Lower leg skin (tissue), 3 donors: ENCODE data around the gene COMMD9.

ENCODE experiments used
- POLR2A ChIP-seq, 2 donors: fragments of 450-650 bp; IDR thresholded peaks; one replicate each; pipeline ENCODE4 v1.6.1; 2016 to 2017; ENCODE audit warnings: antibody characterized with exemption in 2 of 2, mild to moderate bottlenecking in 1 of 2, moderate library complexity in 1 of 2
- TF ChIP-seq, protein P1 (sequence below), 3 donors: fragments of 450-650 bp; IDR thresholded peaks; one replicate each; pipeline ENCODE4 v1.5.1; 2016; ENCODE audit warnings: antibody characterized with exemption in 3 of 3, mild to moderate bottlenecking in 3 of 3, moderate library complexity in 2 of 3

DNA sequence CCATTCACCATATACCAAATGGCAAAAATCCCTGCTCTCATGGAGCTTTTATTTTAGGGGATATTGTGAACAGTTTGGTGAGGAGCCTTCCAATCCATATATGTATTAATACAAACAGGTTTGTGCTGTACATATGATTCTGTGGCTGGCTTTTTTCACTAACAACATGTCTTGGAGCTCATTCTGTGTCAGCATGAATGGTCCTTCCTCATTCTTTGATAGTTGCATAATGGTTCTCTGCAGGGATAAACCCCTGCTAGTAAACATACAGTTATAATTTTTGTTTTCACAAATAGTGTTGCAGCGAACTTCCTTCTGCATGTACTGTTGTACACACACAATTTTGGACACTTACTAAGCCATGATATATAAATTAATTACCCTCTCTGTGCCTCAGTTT lies 15.1 kb upstream of the COMMD9 start:
- TF ChIP-seq, protein P1, sequence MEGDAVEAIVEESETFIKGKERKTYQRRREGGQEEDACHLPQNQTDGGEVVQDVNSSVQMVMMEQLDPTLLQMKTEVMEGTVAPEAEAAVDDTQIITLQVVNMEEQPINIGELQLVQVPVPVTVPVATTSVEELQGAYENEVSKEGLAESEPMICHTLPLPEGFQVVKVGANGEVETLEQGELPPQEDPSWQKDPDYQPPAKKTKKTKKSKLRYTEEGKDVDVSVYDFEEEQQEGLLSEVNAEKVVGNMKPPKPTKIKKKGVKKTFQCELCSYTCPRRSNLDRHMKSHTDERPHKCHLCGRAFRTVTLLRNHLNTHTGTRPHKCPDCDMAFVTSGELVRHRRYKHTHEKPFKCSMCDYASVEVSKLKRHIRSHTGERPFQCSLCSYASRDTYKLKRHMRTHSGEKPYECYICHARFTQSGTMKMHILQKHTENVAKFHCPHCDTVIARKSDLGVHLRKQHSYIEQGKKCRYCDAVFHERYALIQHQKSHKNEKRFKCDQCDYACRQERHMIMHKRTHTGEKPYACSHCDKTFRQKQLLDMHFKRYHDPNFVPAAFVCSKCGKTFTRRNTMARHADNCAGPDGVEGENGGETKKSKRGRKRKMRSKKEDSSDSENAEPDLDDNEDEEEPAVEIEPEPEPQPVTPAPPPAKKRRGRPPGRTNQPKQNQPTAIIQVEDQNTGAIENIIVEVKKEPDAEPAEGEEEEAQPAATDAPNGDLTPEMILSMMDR (IDR thresholded peaks at IDR 0.05) = no peak
- TF ChIP-seq POLR2A (IDR thresholded peaks at IDR 0.05) = no peak
